NCI-H524 (cell line): ENCODE measurements around the gene PRRX1.

ENCODE experiments used
- DNase-seq, 2 experiments: peaks; one replicate each; lab custom pipeline; 2025; lab: John Stamatoyannopoulos, UW

PRRX1 gene

DNA sequence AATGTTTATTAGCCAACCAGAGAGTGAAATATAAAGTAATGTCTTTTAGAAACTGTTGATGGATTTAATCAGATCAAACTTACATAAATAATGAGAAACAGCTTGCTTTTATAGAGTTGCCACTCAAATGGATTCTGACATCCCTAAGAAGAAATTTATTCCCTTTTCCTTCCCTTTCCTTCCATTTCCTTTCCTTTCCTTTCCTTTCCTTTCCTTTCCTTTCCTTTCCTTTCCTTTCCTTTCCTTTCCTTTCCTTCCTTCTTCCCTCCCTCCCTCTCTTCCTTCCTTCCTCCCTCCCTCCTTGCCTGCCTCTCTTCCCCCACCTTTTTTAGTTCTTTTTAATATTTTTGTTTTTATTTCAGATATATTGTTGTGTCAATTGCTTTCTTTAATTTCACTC, 27.3 kb downstream of the PRRX1 start:
- DNase-seq: no peak

DNA sequence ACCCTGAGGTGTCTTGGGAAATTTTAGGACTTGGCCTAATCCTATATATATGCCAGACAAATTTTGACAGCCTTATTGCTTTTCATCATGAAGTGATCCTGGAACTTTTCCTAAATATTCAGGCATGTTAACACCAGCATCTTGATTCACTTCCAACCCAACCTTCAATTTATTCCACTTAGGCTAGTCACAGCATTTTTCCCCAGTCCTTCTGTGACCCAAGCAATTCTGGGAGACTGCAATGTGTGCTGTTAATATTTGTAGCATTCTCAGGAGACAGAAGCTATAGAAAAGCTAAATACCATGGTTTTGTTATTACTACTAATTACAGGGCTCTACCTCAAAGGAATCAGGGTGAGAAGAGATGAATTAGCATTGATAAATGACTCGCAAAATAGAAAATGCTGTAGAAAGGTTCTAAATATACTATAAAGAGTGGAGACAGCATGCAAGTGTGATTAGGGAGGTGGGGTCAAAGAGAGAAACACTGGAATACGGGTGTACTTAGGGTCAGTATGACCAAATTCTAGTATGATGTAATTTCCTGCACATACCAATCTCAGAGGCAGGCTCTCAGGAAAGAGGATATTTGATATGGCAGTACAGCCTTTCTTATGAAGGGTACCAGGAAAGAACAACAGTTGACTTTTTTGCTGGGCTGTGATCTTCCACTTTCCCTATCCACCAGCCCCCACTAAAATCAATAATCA, 29.1 kb downstream of the PRRX1 start:
- DNase-seq: no peak

DNA sequence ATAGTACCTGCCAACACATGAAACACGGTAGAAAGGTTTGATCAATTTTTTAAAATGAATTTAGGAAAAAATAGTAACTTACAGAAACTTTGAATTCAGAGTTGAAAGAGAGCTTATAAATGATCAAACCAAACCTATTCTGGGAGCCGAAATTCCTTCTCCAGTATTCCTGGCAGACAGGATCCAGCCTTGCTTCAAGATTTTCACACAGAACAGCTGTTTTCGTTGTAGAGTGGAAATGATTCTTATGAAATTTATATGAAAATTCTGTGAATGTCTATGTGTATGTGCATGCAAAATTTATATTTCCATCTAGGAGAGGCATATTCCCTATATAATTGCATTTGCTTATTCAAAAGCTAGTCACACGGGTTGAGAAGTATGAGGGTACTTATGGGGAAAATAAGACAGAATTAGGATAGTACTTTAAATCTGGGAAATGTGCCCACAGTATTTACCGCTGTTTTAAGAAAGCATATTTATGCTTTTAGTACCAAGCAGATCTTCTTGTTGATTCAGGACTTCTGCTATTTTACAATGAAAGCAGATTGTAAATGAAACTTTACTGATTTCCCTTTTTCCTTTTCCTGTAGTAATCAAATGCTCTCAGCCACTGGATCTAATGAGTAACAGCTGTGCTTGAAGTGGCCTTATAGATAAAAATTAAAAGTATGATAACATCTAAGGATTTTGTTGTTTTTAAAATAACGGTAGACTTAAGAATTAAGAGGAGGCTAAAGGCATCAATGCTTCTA, 30.4 kb downstream of the PRRX1 start:
- DNase-seq: no peak

DNA sequence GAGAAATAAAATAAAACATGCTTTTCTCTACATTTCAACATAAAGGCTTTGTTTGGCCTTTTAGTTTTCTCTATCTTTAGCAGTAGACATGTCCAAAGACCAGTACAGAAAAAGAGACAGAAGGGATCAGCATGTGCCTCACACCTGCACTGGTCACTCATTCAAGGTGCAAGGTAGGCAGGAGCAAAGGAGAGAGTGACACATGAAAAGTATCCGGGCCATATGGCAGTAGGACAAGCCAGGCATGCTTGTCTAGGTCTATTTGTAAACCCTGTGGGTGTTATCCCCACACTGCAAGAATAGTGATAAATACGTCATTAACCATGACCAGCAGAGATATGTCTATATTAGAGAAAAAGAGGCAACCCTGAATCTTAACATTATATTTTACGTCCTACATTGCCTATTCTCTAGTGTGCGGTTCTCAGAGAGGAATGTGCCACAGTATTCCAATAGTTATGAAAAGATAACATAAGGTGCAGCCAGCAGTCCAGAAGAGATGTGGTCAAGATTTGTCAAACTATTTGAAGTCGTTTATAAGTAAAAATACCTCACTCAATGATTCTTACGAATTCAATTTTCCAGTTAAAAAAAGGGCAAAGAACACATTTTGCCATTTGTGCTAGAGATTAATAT, 32.1 kb downstream of the PRRX1 start:
- no peak for DNase-seq

DNA sequence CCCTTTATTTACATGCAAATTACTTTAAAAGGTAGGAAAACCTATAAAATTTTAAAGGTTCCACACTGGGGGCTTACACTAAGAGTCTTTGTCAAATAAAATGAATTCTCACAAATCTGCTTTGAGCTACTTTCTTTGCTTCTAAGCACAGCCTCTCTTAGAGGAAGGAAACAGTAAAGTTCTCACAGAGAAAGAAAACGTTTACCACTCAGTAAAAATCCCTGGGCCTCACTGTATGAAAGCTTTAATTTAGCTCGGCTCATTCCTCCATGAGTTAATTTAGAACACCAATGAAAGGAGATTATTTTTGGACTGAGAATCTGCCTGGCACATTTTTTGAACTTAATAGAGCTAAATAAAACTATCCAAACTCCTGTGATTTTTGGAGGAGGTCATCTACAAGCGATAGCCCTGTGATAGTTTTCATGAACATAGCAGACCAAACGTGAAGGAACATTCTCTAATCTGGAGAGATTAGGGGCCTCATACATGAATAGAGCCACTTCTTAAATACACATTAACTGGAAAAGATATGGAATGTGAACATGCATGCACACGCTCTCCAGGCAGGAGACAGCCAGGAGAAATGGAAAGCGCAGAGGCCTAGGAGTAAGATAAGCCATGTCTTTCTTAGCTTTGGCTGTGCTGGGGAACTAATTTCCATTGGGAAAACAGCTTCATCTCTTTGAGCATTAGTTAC, 32.8 kb downstream of the PRRX1 start:
- no peak for DNase-seq

DNA sequence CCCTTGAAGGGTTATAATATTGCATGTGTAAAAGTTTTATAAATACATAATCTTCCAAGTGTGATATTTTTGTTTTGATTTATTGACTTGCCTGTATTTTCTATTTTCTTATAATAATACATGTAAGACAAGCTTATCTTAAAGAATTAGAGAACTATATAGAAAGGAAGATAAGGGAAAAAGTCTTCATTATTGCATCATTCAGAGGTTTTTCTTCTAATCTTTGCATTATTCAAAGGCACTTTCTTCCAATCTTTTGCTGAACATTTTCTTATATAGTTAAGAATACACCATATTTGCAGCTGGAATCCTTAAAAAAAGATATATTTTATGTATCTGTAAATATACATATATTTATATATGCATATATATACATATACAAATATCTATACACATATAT, 33.4 kb downstream of the PRRX1 start:
- no peak for DNase-seq

DNA sequence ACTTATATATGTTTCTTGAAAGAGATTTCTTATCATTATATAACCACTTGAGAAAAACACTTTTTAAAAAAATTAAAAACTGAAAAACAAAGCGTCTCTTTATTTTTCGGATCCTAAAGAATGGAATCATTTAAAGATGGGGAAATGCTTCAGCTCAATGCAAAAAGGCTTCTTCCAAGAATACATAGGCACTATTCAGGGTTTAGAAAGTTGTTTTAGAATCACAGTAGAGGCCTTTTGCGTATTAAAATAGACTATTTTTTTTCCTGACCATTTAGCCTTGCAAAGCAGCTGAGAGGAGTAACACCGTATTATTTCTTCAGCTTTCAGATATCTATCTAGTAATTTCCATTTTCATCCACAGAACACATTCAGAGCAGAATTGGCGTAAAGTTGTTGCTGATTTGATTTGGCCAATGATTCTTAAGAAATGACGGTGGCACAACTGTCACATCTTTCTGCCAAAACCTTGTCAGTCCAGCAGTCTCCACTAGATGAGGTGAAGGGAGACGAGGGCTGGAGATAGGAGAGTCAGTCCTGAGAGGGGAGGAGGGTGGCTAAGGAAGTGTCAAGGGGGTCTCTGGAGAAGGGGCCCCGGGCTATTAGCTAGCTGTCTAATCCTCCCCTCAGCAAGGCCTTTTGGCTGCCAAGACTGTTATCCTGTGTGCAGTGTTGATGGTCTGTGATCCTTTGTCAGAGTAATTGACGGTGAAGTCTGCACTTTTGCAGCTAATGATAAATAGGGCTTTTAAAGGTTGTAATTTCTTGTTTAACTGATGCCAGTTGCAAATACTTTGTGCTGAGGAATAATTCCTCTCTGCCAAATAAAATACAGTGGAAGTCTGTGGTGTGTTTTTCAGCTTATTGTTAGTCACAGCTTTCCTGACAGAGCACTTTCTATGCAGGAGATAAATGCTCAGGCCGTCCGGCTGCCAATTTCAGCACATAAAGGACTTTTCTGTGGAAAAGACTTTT, 34.7 kb downstream of the PRRX1 start:
- no peak for DNase-seq

DNA sequence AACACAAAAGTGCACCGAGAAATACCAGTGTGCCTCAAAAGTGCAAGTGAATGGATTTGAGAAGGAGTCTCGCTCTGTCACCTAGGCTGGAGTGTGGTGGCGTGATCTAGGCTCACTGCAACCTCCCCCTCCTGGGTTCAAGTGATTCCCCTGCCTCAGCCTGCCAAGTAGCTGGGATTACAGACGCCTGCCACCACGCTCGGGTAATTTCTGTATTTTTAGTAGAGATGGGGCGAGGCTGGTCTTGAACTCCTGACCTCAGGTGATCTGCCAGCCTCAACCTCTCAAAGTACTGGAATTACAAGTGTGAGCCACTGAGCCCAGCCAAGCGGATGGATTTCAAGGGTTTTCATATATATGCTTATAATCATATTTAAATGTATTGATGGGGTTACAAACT, 35.8 kb downstream of the PRRX1 start:
- DNase-seq: no peak

DNA sequence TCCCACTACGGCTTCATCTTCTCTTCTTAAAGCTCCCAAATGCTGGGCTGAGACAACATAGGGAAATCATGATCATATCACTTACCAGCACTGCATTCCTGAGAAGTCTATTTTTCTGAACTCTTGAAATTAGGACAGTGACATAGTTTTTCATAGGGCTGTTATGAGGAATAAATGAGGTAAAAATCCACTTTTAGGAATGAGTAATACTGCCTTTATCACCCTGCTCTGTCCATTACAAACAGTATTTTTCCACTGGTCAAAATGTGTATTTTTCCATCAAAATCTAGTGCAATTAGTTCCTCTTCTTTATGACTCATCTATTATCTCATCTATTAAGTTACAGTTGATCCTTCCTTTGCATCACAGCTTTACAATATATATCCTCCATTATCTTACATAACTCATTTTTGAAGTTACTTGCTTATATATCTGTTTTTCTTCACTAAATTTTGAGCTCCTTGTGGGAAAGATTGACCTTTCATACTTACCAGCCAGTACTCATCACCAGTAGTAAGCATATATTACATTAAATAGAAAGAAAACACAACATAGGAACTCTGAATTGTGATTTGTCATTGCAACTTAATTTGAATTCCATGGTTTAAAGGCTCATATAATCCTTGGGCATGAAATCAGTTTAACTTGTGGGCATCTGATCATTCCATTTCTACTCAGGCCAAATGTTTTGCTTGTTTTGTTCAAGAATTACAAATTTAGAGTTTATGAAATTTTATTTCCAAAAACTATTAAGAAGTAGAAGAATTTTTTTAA, 37.1 kb downstream of the PRRX1 start:
- DNase-seq: no peak

DNA sequence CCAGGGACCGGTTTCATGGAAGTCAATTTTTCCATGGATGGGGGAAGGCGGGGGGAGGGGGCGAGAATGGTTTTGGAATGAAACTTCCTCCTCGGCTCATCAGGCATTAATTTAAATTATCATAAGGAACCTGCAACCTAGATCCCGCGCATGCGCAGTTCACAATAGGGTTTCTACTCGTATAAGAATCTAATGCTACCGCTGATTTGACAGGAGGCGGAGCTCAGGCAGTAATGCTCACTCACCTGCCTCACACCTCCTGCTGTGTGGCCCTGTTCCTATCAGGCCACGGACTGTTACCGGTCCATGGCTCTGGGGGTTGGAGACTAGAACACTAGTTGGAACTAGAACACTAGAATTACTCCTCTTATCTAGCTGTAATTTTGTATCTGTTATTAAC, 38.0 kb downstream of the PRRX1 start:
- no peak for DNase-seq

DNA sequence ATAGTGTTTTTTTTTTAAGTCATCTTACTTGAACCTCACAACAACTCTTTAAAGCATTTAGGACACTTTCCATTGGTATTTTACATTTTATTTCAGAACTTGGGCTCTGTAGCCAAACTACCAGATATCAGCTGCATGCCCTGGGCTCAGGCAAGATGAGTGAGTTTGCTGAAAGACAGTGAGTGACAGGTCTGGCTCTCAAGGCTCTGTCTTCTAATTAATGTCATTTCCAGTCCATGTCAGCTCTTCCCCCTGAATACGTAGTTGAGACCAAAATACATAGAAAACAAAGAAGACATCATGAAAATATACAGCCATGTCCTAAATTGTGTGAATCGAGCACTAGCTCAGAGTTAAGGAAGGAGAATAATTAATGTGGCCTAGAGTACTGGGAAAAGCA, 39.7 kb downstream of the PRRX1 start:
- DNase-seq: no peak

DNA sequence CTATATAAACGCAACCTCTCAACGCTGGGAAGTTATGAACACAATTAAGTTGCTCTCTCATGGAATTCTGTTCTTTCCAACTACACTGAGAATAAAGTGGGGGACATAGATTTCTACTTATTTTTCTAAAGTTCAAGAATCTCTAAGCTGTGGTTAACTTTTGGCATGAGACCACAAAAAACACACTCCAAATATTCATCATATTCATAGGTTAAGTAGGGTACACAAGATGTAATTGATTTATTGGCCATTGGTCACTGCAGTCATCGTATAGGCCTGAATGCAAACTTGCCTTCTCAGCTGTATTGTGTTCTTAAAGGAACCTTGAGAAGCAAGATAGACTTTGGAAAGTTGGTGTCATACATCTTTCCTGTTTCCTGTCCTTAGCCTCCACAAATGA, 40.3 kb downstream of the PRRX1 start:
- DNase-seq: no peak

DNA sequence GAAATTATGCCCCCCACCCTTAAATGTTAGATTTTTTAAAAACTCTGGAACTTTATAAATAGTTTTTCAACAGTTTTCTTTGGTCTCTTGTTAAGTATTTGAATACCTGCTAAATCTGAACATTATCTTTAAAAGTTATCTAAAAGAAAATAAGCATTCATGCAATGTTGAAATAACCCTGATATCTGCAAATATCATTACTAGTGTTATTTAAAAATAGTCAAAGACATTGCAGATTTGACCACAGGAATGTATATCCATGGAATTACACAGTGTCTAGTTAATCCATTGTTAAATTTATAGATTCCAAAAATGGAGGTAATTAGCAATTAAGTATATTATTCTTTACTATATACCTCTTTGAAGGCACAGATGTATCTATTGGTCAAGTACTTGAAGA, 42.0 kb downstream of the PRRX1 start:
- no peak for DNase-seq

DNA sequence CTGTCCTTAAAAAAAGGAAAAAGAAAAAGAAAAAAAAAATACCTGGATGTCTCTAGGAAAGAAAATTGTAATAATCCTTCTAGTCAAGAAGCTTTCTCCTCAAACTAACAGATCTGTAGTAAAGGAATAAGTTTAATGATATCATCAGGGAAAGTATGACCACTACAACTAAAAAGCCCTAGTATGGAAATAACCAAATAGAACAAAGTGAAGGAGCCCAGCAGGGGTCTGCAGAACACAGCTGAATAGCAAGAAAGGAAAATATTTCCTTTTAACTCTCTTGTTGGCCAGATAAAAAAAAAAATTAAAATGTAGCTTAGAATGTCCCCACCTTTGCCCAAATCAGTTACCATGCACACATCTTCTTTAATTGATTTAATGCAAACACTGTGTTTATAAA, 43.2 kb downstream of the PRRX1 start:
- DNase-seq: no peak

DNA sequence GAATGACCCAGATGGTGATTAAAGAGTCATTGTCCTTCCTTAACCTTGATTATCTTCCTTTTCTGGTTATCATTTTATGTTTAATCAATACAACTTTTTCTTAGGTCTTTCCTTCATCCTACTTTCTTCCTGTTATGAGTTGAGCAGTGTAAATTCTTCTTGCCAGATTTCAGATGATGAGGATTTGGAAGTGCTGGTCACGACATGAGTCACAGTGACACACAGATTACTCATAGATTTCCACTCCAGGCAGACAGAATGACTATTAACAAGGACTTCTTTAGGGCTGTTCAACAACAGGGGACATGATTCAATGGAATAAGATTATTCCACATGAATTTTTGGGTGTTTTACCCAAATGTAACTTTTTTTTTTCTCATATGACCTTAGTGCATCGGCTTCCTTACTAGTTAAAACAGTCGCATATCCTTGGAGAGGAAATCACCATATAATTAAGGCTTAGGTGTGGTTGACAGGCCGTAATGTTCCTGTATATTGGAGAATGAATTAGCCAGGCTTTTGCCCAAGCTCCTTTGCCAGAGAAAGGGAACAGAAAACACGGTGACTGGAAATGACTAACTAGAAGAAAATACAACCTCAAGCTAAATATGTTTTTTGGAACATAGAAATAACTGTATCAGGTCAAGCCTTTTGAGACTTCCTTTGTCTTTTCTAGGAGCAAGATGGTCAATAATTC, 44.2 kb downstream of the PRRX1 start:
- DNase-seq: no peak

DNA sequence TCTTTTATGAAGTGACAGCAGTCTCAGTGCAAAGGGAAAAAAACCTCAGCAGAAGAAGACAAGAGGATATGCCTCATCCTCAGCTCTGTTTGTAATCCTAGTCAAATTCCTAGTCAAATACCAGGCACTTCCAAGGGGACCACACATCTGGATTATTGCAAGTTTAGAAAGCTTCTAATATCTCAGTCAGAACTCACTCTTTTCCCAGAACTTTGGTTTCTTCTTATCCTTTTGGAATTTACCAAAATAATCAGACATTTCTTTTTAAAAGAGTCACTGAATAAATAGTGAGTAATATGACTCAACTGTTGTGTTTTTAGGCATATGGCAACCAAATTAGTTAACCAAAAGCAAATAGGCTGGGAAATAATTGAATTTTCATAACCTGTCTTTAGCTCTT, 47.8 kb downstream of the PRRX1 start:
- DNase-seq: no peak

DNA sequence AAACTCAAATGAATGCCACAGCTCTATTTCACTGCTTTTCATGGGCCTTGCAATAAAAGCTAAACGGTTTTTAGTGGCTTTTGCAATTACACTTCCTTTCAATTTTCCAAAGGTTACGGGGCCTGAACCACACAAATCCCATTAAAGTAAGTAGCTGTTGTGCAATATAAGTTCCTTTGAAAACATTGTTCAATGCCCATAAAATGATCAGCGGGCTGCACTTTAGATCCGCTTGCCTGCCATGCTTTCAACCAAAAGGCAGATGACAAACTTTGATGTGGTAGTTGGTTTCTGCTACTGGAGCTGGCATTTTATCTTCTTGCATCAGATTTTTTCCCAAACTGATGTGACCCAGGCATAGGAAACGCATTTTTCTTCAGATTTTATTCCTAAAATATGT, 50.2 kb downstream of the PRRX1 start:
- DNase-seq: no peak

DNA sequence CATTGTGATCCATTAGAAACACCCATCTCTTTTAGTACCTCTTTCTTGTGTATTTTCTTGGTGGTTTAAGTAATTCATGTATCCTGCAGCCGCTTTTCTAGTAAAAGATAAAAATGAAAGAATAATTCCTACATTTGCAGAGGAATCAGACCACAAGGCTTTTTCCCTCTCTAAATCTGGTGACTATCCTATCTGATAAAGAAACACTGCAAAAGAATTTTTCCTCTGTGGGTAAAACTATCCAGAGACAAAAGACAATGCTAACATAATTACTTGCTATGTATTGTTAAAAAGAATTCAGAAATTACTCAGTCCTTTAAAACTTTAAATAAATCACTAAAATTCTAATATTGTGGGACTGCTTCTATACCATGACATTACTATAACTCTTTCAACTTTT, 51.0 kb downstream of the PRRX1 start:
- no peak for DNase-seq

DNA sequence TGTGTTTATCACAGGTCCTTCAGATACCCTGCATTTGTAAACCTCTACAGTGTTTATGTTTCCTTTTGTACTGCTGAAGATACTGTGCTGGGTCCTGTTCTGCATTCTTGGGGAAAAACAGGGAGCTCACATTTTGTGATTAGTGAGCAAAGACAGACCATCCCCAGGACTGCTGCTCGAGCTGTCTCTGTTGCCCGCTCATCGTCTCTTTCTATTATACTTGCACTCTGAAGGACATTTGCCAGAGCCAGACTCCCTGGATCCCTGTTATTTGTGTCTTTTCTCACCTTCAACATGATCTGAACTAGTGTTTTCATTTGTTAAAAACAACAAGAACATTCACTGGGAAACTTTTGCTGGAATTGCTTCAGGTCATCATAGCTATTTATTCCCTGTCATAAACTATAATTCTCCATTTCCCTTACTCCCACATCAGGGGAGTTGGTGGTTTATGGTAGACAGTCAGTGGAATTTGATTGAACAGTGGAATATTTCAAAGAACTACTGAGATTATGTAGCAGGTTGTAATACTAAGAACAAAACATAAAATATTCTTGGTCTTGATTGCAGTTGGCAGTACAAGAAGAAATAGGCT, 53.0 kb downstream of the PRRX1 start:
- no peak for DNase-seq

DNA sequence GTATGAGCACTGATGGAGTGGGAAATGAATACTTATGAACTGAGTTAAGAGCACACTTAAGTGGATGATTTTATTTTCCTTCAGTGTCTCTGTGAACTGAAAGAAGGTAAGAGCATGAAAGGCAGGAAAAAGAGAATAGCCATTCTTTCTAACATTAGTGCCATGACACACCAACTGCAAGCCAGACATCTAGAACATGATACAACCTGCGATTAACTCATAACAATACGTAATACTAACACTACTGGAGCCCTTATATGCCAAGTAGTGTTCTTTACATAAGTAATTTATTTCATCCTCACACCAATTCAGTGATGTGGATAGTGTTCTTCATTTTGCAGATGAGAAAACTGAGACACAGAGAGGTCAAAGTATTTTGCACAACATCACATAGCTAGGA, 56.7 kb downstream of the PRRX1 start:
- DNase-seq: no peak
